Putamen (tissue), 1 donor: ENCODE data around the gene SPIN3.
"Not testable (repeated sequence)": the region's sequence is repeated elsewhere in the genome, so short reads cannot be mapped to it uniquely, and the experiment has no call there.

Experiments
- DNase-seq: peaks from one replicate; pipeline ENCODE4 v3.0.0-alpha.2; 2016; ENCODE audit warnings: low spot score

The SPIN3 gene

GRCh38 chrX:56995271-56995994, at the start of gene SPIN3:
SPIN3 (minus strand) TSS chrX:56995541; CDS start chrX:56994947, 594 bp downstream.
- DNase-seq: peak; percentile 66

GRCh38 chrX:57044245-57044644, 48.9 kb upstream of the SPIN3 start:
- DNase-seq: no peak

- not testable (repeated sequence) for DNase-seq
These were observed 41.9 kb upstream of the SPIN3 start for GRCh38 chrX:57037265-57037664.

GRCh38 chrX:56994375-56995270, 718 bp downstream of the SPIN3 start:
- DNase-seq: peak; percentile 2

- no peak for DNase-seq
These were observed 7.6 kb downstream of the SPIN3 start for GRCh38 chrX:56987741-56988140.

GRCh38 chrX:56986138-56986537, 9.2 kb downstream of the SPIN3 start:
- no peak for DNase-seq

- DNase-seq: peak; percentile 7
These were observed 17.2 kb downstream of the SPIN3 start for GRCh38 chrX:56978172-56978571.

- no peak for DNase-seq
These were observed 19.7 kb downstream of the SPIN3 start for GRCh38 chrX:56975611-56976010.

GRCh38 chrX:56974408-56974807, 20.9 kb downstream of the SPIN3 start:
- no peak for DNase-seq

- DNase-seq: no peak
These were observed 25.8 kb downstream of the SPIN3 start for GRCh38 chrX:56969559-56969958.

GRCh38 chrX:56968980-56969379, 26.4 kb downstream of the SPIN3 start:
- no peak for DNase-seq

GRCh38 chrX:56963377-56963776, 32.0 kb downstream of the SPIN3 start:
- DNase-seq: no peak

GRCh38 chrX:56947699-56948098, 47.6 kb downstream of the SPIN3 start:
- no peak for DNase-seq

- DNase-seq: not testable (repeated sequence)
These were observed 49.1 kb downstream of the SPIN3 start for GRCh38 chrX:56946201-56946600.

- DNase-seq: not testable (repeated sequence)
These were observed 50.1 kb downstream of the SPIN3 start for GRCh38 chrX:56945226-56945625.

GRCh38 chrX:56943264-56943663, 52.1 kb downstream of the SPIN3 start:
- DNase-seq: no peak
